Uterus (tissue), 2 donors: Measurements from ENCODE around the gene COPS3.

Experiments used
- POLR2A ChIP-seq, 2 donors: fragments of 450-650 bp; IDR thresholded peaks; one replicate each; pipeline ENCODE4 v1.6.1; 2016; ENCODE audit warnings: antibody characterized with exemption in 2 of 2, mild to moderate bottlenecking in 1 of 2, moderate library complexity in 1 of 2
- TF ChIP-seq, protein P1 (sequence below), 4 experiments: fragments of 200-600 bp in 2 of 4; fragments of 450-650 bp in 2 of 4; sonication (generic) in 2 of 4; IDR thresholded peaks; one replicate each; pipeline ENCODE4 v1.5.1; 2016 to 2019; ENCODE audit warnings: antibody characterized with exemption in 4 of 4, mild to moderate bottlenecking in 2 of 4, moderate library complexity in 1 of 4

DNA sequence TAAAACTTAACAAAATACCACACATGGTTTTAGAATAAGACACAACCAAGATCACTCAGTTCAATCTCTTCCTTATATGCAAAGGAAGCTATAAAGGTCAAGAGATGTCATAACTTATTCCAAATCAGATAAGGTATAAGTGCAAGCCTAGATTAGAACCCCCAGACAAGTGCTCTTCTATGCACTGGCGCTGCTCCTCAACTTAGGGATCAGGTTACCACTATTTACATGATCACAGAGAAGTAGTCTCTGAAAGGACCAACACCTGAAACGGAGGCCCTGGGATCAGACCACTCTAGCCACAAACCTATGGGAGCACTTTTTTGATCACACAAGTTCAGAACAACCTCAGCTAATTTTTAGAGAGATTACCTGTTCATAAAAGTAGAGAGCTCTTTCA is 16.6 kb downstream of the COPS3 start:
- TF ChIP-seq, protein P1, sequence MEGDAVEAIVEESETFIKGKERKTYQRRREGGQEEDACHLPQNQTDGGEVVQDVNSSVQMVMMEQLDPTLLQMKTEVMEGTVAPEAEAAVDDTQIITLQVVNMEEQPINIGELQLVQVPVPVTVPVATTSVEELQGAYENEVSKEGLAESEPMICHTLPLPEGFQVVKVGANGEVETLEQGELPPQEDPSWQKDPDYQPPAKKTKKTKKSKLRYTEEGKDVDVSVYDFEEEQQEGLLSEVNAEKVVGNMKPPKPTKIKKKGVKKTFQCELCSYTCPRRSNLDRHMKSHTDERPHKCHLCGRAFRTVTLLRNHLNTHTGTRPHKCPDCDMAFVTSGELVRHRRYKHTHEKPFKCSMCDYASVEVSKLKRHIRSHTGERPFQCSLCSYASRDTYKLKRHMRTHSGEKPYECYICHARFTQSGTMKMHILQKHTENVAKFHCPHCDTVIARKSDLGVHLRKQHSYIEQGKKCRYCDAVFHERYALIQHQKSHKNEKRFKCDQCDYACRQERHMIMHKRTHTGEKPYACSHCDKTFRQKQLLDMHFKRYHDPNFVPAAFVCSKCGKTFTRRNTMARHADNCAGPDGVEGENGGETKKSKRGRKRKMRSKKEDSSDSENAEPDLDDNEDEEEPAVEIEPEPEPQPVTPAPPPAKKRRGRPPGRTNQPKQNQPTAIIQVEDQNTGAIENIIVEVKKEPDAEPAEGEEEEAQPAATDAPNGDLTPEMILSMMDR (IDR thresholded peaks at IDR 0.05): no peak
- TF ChIP-seq POLR2A (IDR thresholded peaks at IDR 0.05): no peak
